ENCODE measurements around the gene CYP4F8.

The CYP4F8 gene

DNA sequence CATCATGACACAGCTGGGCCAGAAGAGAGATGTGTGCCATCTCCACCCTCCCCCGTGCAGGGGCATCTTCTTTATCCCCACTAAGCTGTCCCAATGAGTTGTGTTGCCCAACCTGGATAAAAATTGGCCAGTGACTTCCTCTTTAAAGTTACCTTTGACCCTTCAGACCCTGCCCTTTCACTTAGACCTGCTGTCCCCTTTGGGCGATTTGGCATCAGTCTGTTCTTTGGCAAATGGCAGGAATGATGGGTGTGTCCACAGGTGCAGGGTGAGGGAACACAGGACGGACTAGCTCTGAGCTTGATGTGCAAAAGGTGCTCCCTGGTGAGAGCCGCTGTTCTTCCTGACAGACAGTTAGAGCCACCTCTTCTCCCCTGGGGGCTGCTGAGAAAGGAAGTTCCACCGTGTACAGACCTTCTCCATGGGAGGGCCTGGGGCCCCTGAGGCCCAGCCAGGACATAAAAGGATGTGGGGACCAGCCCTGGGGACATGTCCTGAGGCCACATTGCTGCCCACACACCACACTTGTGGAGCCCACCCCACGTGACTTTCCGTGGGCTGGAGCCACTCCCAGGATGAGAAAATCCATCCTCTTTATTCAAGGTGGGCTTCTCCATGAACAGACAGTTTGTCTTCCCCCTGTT, 1.7 kb downstream of the CYP4F8 start:
- TF ChIP-seq, protein P1, sequence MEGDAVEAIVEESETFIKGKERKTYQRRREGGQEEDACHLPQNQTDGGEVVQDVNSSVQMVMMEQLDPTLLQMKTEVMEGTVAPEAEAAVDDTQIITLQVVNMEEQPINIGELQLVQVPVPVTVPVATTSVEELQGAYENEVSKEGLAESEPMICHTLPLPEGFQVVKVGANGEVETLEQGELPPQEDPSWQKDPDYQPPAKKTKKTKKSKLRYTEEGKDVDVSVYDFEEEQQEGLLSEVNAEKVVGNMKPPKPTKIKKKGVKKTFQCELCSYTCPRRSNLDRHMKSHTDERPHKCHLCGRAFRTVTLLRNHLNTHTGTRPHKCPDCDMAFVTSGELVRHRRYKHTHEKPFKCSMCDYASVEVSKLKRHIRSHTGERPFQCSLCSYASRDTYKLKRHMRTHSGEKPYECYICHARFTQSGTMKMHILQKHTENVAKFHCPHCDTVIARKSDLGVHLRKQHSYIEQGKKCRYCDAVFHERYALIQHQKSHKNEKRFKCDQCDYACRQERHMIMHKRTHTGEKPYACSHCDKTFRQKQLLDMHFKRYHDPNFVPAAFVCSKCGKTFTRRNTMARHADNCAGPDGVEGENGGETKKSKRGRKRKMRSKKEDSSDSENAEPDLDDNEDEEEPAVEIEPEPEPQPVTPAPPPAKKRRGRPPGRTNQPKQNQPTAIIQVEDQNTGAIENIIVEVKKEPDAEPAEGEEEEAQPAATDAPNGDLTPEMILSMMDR (IDR thresholded peaks at IDR 0.05; ENCODE audit: control insufficient read depth, extremely low read depth, insufficient read depth) = no peak
- no peak for DNase-seq (ENCODE audit: low read depth)
- H3K4me3 ChIP-seq (ENCODE audit: low read depth, low read length) = no peak overlapping the region

DNA sequence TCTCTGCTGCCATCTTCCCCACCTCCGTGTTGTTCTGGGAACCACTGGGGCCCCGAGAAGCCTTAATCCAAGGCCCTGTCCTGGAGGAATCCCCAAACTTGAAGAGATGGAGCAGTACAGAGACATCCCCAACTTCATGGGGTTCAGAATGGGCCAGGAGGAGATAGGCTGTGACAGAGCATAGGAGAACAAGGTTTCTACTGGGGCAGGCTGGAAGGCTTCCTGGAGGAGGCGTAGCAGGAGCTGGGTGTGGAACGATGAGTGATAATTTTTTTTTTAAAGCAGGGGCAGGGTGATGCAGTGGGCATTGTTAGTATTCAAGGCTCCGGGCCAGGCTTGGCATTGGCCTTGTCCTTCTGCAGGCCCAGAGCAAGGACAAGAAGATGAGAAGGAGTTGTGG, 3.3 kb downstream of the CYP4F8 start:
- no peak overlapping the region for H3K4me3 ChIP-seq (ENCODE audit: low read depth, low read length)
- TF ChIP-seq, protein P1 (IDR thresholded peaks at IDR 0.05; ENCODE audit: control insufficient read depth, extremely low read depth, insufficient read depth) = no peak
- DNase-seq (ENCODE audit: low read depth) = no peak

DNA sequence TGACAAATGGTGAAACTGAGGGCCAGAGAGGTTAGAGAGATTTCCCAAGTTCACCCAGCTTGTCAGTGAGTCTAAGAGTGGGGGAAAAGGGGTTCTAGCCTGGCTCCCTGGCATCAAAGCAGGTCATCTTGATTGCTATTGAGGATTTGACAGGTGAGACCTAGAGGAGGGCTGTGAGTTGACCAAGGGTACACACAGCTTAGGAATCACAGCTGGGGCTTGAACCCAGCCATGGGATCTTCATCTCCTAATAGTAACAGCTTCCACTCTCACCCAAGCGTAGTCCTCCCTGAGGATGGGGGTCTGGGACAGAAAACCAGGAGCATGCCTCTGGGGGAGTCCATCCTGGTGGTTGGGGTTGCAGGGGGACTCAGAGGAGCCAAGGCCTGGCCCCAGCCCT, 6.8 kb downstream of the CYP4F8 start:
- TF ChIP-seq, protein P1 (IDR thresholded peaks at IDR 0.05; ENCODE audit: control insufficient read depth, extremely low read depth, insufficient read depth) = no peak
- no peak for DNase-seq (ENCODE audit: low read depth)
- no peak overlapping the region for H3K4me3 ChIP-seq (ENCODE audit: low read depth, low read length)

DNA sequence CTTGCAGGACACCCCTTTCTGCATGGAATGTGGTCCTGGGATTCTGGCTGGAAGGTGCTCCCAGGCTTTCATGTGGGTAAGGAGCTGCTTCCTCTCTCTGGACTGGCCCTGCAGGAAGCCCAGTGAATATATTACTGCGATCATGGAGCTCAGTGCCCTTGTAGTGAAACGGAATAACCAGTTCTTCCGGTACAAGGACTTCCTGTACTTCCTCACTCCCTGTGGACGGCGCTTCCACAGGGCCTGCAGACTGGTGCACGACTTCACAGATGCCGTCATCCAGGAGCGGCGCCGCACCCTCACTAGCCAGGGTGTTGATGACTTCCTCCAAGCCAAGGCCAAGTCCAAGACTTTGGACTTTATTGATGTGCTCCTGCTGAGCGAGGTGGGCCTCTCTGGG, 8.0 kb downstream of the CYP4F8 start:
- peak; percentile 37 for DNase-seq (ENCODE audit: low read depth)
- H3K4me3 ChIP-seq (ENCODE audit: low read depth, low read length) = no peak overlapping the region
- TF ChIP-seq, protein P1 (IDR thresholded peaks at IDR 0.05; ENCODE audit: control insufficient read depth, extremely low read depth, insufficient read depth) = no peak

DNA sequence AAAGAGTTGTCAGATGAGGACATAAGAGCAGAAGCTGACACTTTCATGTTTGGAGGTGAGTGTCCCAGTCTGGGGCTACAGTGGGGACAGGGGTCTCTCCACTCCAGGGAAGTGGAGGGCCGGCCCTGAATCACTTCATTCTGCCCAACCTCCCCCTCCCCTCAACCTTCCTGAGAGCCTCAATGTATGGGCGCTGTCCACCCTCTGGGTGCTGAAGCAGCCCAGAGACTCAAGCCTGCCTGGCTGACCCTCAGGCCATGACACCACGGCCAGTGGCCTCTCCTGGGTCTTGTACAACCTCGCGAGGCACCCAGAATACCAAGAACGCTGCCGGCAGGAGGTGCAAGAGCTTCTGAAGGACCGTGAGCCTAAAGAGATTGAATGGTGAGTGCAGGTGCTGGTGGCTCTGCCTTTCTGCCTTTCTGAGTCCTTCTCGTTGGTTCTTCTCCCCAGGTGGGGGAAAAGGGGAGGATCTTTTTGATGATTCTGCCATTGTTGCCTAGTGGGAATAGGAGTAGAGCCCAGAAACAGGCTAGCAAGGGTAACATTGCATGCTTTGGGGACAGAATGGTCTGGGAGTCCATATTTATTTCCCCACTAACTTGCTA, 8.8 kb downstream of the CYP4F8 start:
- no peak for DNase-seq (ENCODE audit: low read depth)
- TF ChIP-seq, protein P1 (IDR thresholded peaks at IDR 0.05; ENCODE audit: control insufficient read depth, extremely low read depth, insufficient read depth) = no peak
- no peak overlapping the region for H3K4me3 ChIP-seq (ENCODE audit: low read depth, low read length)

DNA sequence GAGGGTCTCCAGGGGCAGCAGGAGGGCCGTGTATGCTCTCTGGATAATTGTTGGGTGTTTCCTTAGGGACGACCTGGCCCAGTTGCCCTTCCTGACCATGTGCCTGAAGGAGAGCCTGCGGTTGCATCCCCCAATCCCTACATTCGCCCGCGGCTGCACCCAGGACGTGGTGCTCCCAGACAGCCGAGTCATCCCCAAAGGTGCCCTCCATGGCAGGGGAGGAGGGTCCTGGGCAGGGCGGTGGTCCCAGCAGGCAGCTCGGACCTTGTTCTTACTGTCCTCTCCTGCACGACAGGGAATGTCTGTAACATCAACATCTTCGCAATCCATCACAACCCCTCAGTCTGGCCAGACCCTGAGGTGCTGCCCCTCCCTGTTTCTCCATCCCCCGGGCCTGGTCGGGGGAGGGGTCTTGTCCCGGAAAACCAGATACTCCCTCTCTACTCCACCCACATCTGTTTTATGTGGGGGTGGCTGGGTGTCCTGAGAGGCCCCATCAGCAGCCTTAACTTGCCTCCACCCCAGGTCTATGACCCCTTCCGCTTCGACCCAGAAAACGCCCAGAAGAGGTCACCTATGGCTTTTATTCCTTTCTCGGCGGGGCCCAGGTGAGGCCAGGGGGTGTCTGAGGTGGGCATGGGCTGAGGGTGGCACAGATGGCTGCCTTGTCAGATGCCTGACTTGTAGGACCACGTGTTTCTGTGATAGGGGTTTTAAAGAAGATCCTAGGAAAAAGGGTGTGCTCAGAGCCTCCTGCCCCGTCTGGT, 13.4 kb downstream of the CYP4F8 start:
- no peak for DNase-seq (ENCODE audit: low read depth)
- H3K4me3 ChIP-seq (ENCODE audit: low read depth, low read length) = no peak overlapping the region

More for the DNA sequence above, 13.4 kb downstream of the CYP4F8 start:
- TF ChIP-seq, protein P1 (IDR thresholded peaks at IDR 0.05; ENCODE audit: control insufficient read depth, extremely low read depth, insufficient read depth) = no peak

Measured in LNCaP clone FGC (cell line).